Measurements from ENCODE around the gene ETNK1.

ETNK1 gene

GRCh38 chr12:22625762-22626294 is 857 bp downstream of the ETNK1 start:
- Histone ChIP-seq H3K27ac (ENCODE audit: low read length) (peak overlapping the region; percentile 67), H3K36me3 (replicated peaks; ENCODE audit: low read depth, low read length) (peaks cover 6% of the 10 kb centered on the region), H4K20me1 (ENCODE audit: insufficient read depth, low read length) (peaks cover 38% of the 10 kb centered on the region), H3K4me1 (ENCODE audit: low read length) (peaks cover 23% of the 10 kb centered on the region), H3K4me3 (ENCODE audit: low read length) (peak overlapping the region; percentile 82), H3K9ac (ENCODE audit: low read length) (peak overlapping the region; percentile 91), H3K27me3 (ENCODE audit: low read depth, low read length) (no peaks in the 10 kb centered on the region), H3K9me3 (ENCODE audit: insufficient read depth, low read length) (no peaks in the 10 kb centered on the region), H3K79me2 (ENCODE audit: low read length) (peaks cover 64% of the 10 kb centered on the region), H2AFZ (ENCODE audit: low read depth, low read length) (no peak overlapping the region), H3K4me2 (ENCODE audit: low read length) (peak overlapping the region; percentile 84)
- TF ChIP-seq EZH2phosphoT487 (IDR thresholded peaks at IDR 0.05; ENCODE audit: low read depth) (no peak), CTCF (IDR thresholded peaks at IDR 0.05; ENCODE audit: low read depth, low read length) (no peak)

- peak overlapping the region; percentile 84 for H3K4me2 ChIP-seq (ENCODE audit: low read length)
- peak overlapping the region; percentile 91 for H3K9ac ChIP-seq (ENCODE audit: low read length)
- H3K79me2 ChIP-seq (ENCODE audit: low read length), result peaks cover 69% of the 10 kb centered on the region
- TF ChIP-seq CTCF (IDR thresholded peaks at IDR 0.05; ENCODE audit: low read depth, low read length) (no peak), EZH2phosphoT487 (IDR thresholded peaks at IDR 0.05; ENCODE audit: low read depth) (no peak)
- H3K27ac ChIP-seq (ENCODE audit: low read length), result peak overlapping the region; percentile 67
- peak overlapping the region; percentile 82 for H3K4me3 ChIP-seq (ENCODE audit: low read length)
- peaks cover 41% of the 10 kb centered on the region for H4K20me1 ChIP-seq (ENCODE audit: insufficient read depth, low read length)
- H3K9me3 ChIP-seq (ENCODE audit: insufficient read depth, low read length), result no peaks in the 10 kb centered on the region
- H3K36me3 ChIP-seq (replicated peaks; ENCODE audit: low read depth, low read length), result peaks cover 6% of the 10 kb centered on the region
- no peaks in the 10 kb centered on the region for H3K27me3 ChIP-seq (ENCODE audit: low read depth, low read length)
- H3K4me1 ChIP-seq (ENCODE audit: low read length), result peaks cover 23% of the 10 kb centered on the region
- no peak overlapping the region for H2AFZ ChIP-seq (ENCODE audit: low read depth, low read length)
Measured at GRCh38 chr12:22626406-22626805, 1.4 kb downstream of the ETNK1 start.

GRCh38 chr12:22627371-22627770 is 2.4 kb downstream of the ETNK1 start:
- peaks cover 77% of the 10 kb centered on the region for H3K79me2 ChIP-seq (ENCODE audit: low read length)
- H3K4me2 ChIP-seq (ENCODE audit: low read length), result peak overlapping the region; percentile 84
- H3K9ac ChIP-seq (ENCODE audit: low read length), result 0 out of 2 replicates have a peak overlapping the region, but pooled peaks have one; percentile 91
- H2AFZ ChIP-seq (ENCODE audit: low read depth, low read length), result no peak overlapping the region
- no peak overlapping the region for H3K27ac ChIP-seq (ENCODE audit: low read length)
- peak overlapping the region; percentile 82 for H3K4me3 ChIP-seq (ENCODE audit: low read length)
- no peaks in the 10 kb centered on the region for H3K9me3 ChIP-seq (ENCODE audit: insufficient read depth, low read length)
- peaks cover 45% of the 10 kb centered on the region for H4K20me1 ChIP-seq (ENCODE audit: insufficient read depth, low read length)
- TF ChIP-seq EZH2phosphoT487 (IDR thresholded peaks at IDR 0.05; ENCODE audit: low read depth) (no peak), CTCF (IDR thresholded peaks at IDR 0.05; ENCODE audit: low read depth, low read length) (no peak)
- H3K27me3 ChIP-seq (ENCODE audit: low read depth, low read length), result no peaks in the 10 kb centered on the region
- H3K4me1 ChIP-seq (ENCODE audit: low read length), result peaks cover 23% of the 10 kb centered on the region
- peaks cover 6% of the 10 kb centered on the region for H3K36me3 ChIP-seq (replicated peaks; ENCODE audit: low read depth, low read length)

GRCh38 chr12:22628228-22628627 is 3.3 kb downstream of the ETNK1 start:
- Histone ChIP-seq H3K9me3 (ENCODE audit: insufficient read depth, low read length) (no peaks in the 10 kb centered on the region), H3K79me2 (ENCODE audit: low read length) (peaks cover 86% of the 10 kb centered on the region), H3K4me2 (ENCODE audit: low read length) (peak overlapping the region; percentile 84), H4K20me1 (ENCODE audit: insufficient read depth, low read length) (peaks cover 53% of the 10 kb centered on the region), H3K36me3 (replicated peaks; ENCODE audit: low read depth, low read length) (peaks cover 6% of the 10 kb centered on the region), H3K4me1 (ENCODE audit: low read length) (peaks cover 23% of the 10 kb centered on the region), H3K9ac (ENCODE audit: low read length) (no peak overlapping the region), H3K27me3 (ENCODE audit: low read depth, low read length) (no peaks in the 10 kb centered on the region), H3K4me3 (ENCODE audit: low read length) (0 out of 2 replicates have a peak overlapping the region, but pooled peaks have one; percentile 82), H3K27ac (ENCODE audit: low read length) (no peak overlapping the region), H2AFZ (ENCODE audit: low read depth, low read length) (no peak overlapping the region)
- no peak for TF ChIP-seq EZH2phosphoT487 (IDR thresholded peaks at IDR 0.05; ENCODE audit: low read depth)

All from OCI-LY3 (cell line).